ENCODE results near the gene KBTBD4. TPM values are rescaled to one million over a fixed set of nuclear protein-coding genes. Genes with fewer than 3 reads are reported as not detected.

KBTBD4 gene
- total and polyA plus RNA-seq, 2 of the 13 experiments (the other 11 are each of a cell fraction or from before 2014, with no cell fraction given), result 8.5 to 12.8 TPM

DNA sequence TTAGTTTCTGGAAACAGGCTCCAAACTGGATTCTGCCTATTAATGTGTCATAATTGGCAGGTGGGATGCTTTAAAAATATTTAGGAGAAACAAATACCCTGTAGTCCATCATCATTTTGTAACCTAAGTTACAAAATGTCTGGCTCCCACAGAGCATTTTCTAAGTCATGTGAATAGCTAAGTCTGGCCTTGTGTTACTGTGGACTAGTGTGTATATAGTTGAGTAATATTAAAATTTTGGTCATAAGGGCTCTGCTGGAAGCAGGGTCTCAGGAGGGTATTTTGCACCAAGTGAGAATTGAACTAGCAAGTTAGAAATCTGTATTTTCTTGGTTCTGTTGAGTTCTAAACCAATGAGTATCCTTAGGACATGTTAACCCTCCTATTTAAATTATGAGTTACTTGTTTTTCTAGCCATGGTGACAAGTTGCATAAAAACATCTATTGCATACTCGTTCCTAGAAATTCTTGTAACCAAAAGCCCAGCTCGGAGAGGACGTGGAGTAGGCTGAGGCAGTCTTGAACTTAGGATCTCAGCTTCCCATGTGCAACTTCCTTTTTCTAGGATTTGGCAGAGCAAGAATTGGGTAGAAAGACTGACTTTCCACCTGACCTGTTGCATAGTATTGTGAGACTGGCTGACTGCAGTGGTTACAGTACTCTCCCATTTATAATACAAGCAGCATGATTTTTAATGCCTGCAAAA is 8.0 kb downstream of the KBTBD4 start:
- ChIA-PET CTCF (ENCODE audit: low intra/inter-chr PET ratio, low total read pairs) (no interaction called here), POLR2A (interaction anchor here (0.6 kb wide), 1 partner anchor 9 kb away, joined by 3 read pairs; no protein-coding TSS in a partner anchor)
- no peak for TF ChIP-seq RBFOX2 (IDR thresholded peaks at IDR 0.05; ENCODE audit: low read depth, low read length)
- no peak for TF ChIP-seq ARNT (IDR thresholded peaks at IDR 0.05)
- TF ChIP-seq, protein P1, sequence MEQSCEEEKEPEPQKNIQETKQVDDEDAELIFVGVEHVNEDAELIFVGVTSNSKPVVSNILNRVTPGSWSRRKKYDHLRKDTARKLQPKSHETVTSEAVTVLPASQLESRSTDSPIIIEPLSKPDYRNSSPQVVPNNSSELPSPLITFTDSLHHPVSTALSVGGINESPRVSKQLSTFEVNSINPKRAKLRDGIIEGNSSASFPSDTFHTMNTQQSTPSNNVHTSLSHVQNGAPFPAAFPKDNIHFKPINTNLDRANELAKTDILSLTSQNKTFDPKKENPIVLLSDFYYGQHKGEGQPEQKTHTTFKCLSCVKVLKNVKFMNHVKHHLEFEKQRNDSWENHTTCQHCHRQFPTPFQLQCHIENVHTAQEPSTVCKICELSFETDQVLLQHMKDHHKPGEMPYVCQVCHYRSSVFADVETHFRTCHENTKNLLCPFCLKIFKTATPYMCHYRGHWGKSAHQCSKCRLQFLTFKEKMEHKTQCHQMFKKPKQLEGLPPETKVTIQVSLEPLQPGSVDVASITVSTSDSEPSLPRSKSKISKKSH (CRISPR knock-in tag; IDR thresholded peaks at IDR 0.05; ENCODE audit: borderline replicate concordance), result no peak
- no peak for TF ChIP-seq ZFX (CRISPR knock-in tag; IDR thresholded peaks at IDR 0.05; ENCODE audit: low read depth)
- TF ChIP-seq, protein P2, sequence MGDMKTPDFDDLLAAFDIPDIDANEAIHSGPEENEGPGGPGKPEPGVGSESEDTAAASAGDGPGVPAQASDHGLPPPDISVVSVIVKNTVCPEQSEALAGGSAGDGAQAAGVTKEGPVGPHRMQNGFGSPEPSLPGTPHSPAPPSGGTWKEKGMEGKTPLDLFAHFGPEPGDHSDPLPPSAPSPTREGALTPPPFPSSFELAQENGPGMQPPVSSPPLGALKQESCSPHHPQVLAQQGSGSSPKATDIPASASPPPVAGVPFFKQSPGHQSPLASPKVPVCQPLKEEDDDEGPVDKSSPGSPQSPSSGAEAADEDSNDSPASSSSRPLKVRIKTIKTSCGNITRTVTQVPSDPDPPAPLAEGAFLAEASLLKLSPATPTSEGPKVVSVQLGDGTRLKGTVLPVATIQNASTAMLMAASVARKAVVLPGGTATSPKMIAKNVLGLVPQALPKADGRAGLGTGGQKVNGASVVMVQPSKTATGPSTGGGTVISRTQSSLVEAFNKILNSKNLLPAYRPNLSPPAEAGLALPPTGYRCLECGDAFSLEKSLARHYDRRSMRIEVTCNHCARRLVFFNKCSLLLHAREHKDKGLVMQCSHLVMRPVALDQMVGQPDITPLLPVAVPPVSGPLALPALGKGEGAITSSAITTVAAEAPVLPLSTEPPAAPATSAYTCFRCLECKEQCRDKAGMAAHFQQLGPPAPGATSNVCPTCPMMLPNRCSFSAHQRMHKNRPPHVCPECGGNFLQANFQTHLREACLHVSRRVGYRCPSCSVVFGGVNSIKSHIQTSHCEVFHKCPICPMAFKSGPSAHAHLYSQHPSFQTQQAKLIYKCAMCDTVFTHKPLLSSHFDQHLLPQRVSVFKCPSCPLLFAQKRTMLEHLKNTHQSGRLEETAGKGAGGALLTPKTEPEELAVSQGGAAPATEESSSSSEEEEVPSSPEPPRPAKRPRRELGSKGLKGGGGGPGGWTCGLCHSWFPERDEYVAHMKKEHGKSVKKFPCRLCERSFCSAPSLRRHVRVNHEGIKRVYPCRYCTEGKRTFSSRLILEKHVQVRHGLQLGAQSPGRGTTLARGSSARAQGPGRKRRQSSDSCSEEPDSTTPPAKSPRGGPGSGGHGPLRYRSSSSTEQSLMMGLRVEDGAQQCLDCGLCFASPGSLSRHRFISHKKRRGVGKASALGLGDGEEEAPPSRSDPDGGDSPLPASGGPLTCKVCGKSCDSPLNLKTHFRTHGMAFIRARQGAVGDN (CRISPR knock-in tag; IDR thresholded peaks at IDR 0.05), result no peak
- no peak for TF ChIP-seq MTA3 (CRISPR knock-in tag; IDR thresholded peaks at IDR 0.05)
- no peak for TF ChIP-seq YEATS4 (CRISPR knock-in tag; IDR thresholded peaks at IDR 0.05; ENCODE audit: borderline replicate concordance)
- no peak for TF ChIP-seq MEIS1 (CRISPR knock-in tag; IDR thresholded peaks at IDR 0.05; ENCODE audit: borderline replicate concordance)
- TF ChIP-seq WIZ (CRISPR knock-in tag; IDR thresholded peaks at IDR 0.05), result no peak
- TF ChIP-seq, protein P3, sequence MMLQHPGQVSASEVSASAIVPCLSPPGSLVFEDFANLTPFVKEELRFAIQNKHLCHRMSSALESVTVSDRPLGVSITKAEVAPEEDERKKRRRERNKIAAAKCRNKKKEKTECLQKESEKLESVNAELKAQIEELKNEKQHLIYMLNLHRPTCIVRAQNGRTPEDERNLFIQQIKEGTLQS (CRISPR knock-in tag; IDR thresholded peaks at IDR 0.05), result no peak
- TF ChIP-seq SMAD3 (CRISPR knock-in tag; IDR thresholded peaks at IDR 0.05), result no peak
- H3K4me1 ChIP-seq (ENCODE audit: insufficient read depth, low read length), result peaks cover 14% of the 10 kb centered on the region
- FAIRE-seq (no peak), ATAC-seq (no peak), DNase-seq (ENCODE audit: low spot score) (no peak)
- peaks cover 12 to 47% of the 10 kb centered on the region in 2 experiments for H3K36me3 ChIP-seq (replicated peaks in 1 of 2; ENCODE audit: control insufficient read depth in 1 of 2, insufficient read depth in 2 of 2, low read length in 2 of 2)
- H3K9ac ChIP-seq (ENCODE audit: insufficient read depth, low read depth, low read length), result no peak overlapping the region
- no peaks in the 10 kb centered on the region for H3K9me3 ChIP-seq (ENCODE audit: low read length)
- no peak overlapping the region for H3K27ac ChIP-seq (ENCODE audit: extremely low read length, insufficient read depth, low read length)
- no peaks in the 10 kb centered on the region for H3K27me3 ChIP-seq (ENCODE audit: control insufficient read depth in 1 of 2, insufficient read depth in 2 of 2, low read length in 2 of 2)
- H3K79me2 ChIP-seq (ENCODE audit: insufficient read depth, low read length), result peaks cover 34% of the 10 kb centered on the region
- H4K20me1 ChIP-seq (ENCODE audit: insufficient read depth, low read length), result no peaks in the 10 kb centered on the region
- H2AFZ ChIP-seq (ENCODE audit: low read length), result no peak overlapping the region
- in situ Hi-C loops (cut with HindIII; ENCODE audit: extremely low pct_ligation_motif_present, low pct_unique_long_range_greater_than_20kb), result no loop called here
- no peak overlapping the region for H3K4me3 ChIP-seq (replicated peaks in 1 of 3; ENCODE audit: insufficient read depth in 1 of 3, low read depth in 2 of 3, low read length in 3 of 3)
- no TSS peak for BruUV-seq (replicated peaks)
- 92% methylated on average over 3 of the region's 3 CpGs for WGBS (ENCODE audit: low lambda C conversion rate)
- intact Hi-C loops (cut with micrococcal nuclease; ENCODE audit: unreplicated experiment), result no loop called here
- no peak overlapping the region for H3K4me2 ChIP-seq (ENCODE audit: low read depth, low read length)
